Testis (tissue), 2 donors: ENCODE measurements around the gene BIN1.

Experiments
- CTCF ChIP-seq, 3 experiments: fragments of 450-650 bp in 2 of 3; fragments of 200-600 bp in 1 of 3; sonication (generic) in 1 of 3; IDR thresholded peaks; one replicate each; pipeline ENCODE4 v1.5.1; 2016 to 2019; ENCODE audit warnings: antibody characterized with exemption in 3 of 3, mild to moderate bottlenecking in 2 of 3, moderate library complexity in 1 of 3
- POLR2A ChIP-seq: fragments of 450-650 bp; IDR thresholded peaks from one replicate; pipeline ENCODE4 v1.6.1; 2017; ENCODE audit warnings: antibody characterized with exemption, mild to moderate bottlenecking, moderate library complexity

GRCh38 chr2:127072970-127073369, 34.0 kb downstream of the BIN1 start:
- TF ChIP-seq CTCF (IDR thresholded peaks at IDR 0.05) (no peak), POLR2A (no peak)
